Lower leg skin (tissue), 3 donors: ENCODE data around the gene PKM.

Source experiments
- POLR2A ChIP-seq, 2 donors: fragments of 450-650 bp; IDR thresholded peaks; one replicate each; pipeline ENCODE4 v1.6.1; 2016 to 2017; ENCODE audit warnings: antibody characterized with exemption in 2 of 2, mild to moderate bottlenecking in 1 of 2, moderate library complexity in 1 of 2
- TF ChIP-seq, protein P1 (sequence below), 3 donors: fragments of 450-650 bp; IDR thresholded peaks; one replicate each; pipeline ENCODE4 v1.5.1; 2016; ENCODE audit warnings: antibody characterized with exemption in 3 of 3, mild to moderate bottlenecking in 3 of 3, moderate library complexity in 2 of 3

GRCh38 chr15:72197041-72197459 is 33.9 kb downstream of the PKM start:
- no peak for TF ChIP-seq POLR2A (IDR thresholded peaks at IDR 0.05)
- TF ChIP-seq, protein P1, sequence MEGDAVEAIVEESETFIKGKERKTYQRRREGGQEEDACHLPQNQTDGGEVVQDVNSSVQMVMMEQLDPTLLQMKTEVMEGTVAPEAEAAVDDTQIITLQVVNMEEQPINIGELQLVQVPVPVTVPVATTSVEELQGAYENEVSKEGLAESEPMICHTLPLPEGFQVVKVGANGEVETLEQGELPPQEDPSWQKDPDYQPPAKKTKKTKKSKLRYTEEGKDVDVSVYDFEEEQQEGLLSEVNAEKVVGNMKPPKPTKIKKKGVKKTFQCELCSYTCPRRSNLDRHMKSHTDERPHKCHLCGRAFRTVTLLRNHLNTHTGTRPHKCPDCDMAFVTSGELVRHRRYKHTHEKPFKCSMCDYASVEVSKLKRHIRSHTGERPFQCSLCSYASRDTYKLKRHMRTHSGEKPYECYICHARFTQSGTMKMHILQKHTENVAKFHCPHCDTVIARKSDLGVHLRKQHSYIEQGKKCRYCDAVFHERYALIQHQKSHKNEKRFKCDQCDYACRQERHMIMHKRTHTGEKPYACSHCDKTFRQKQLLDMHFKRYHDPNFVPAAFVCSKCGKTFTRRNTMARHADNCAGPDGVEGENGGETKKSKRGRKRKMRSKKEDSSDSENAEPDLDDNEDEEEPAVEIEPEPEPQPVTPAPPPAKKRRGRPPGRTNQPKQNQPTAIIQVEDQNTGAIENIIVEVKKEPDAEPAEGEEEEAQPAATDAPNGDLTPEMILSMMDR (IDR thresholded peaks at IDR 0.05): no peak
